ENCODE data around the gene LYPD1. TPM values are rescaled to one million over a fixed set of nuclear protein-coding genes. Genes with fewer than 3 reads are reported as not detected.

The LYPD1 gene
- total and polyA plus RNA-seq, 2 donors from 2014 or later, result 4.7 to 11.1 TPM

DNA sequence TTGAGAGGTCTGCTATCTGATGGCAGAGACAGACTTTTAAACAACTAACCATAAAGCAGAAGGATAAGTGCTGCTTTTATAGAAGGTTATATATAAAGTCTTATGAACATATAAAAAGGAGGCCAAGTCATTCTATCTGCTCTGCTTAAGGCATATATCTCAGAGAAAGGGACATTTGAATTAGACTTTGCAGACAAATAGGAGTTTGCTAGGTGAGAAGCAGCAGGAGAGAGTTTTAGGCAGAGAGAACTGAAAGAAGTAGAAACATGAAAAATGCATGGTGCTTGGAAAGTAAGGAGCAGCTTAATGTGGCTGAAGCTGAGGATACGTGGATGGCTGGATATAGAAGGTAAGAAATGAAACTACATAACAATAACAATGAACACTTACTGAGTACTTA lies 65.4 kb downstream of the LYPD1 start:
- Histone ChIP-seq H3K4me1 (ENCODE audit: control insufficient read depth in 2 of 3, insufficient read depth in 2 of 3, low read depth in 1 of 3, low read length in 3 of 3) (no peaks in the 10 kb centered on the region), H3K36me3 (ENCODE audit: control insufficient read depth in 2 of 3, insufficient read depth in 3 of 3, low read length in 3 of 3) (no peaks in the 10 kb centered on the region), H3K27me3 (ENCODE audit: control insufficient read depth, insufficient read depth, low read length) (no peaks in the 10 kb centered on the region), H3K4me3 (ENCODE audit: low read length in 3 of 3) (no peak overlapping the region), H3K9me3 (ENCODE audit: control insufficient read depth in 2 of 3, insufficient read depth in 1 of 3, low read length in 3 of 3) (no peaks in the 10 kb centered on the region), H3K27ac (ENCODE audit: low read depth in 2 of 2, low read length in 2 of 2) (no peak overlapping the region), H3K9ac (ENCODE audit: low read length in 3 of 3) (no peak overlapping the region)
- intact Hi-C loops (cut with DNase I), result no loop called here
- DNase-seq (no peak), FAIRE-seq (no peak)
- TF ChIP-seq, protein P1, sequence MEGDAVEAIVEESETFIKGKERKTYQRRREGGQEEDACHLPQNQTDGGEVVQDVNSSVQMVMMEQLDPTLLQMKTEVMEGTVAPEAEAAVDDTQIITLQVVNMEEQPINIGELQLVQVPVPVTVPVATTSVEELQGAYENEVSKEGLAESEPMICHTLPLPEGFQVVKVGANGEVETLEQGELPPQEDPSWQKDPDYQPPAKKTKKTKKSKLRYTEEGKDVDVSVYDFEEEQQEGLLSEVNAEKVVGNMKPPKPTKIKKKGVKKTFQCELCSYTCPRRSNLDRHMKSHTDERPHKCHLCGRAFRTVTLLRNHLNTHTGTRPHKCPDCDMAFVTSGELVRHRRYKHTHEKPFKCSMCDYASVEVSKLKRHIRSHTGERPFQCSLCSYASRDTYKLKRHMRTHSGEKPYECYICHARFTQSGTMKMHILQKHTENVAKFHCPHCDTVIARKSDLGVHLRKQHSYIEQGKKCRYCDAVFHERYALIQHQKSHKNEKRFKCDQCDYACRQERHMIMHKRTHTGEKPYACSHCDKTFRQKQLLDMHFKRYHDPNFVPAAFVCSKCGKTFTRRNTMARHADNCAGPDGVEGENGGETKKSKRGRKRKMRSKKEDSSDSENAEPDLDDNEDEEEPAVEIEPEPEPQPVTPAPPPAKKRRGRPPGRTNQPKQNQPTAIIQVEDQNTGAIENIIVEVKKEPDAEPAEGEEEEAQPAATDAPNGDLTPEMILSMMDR (IDR thresholded peaks at IDR 0.05; ENCODE audit: borderline replicate concordance, extremely low read depth, insufficient read depth), result no peak

DNA sequence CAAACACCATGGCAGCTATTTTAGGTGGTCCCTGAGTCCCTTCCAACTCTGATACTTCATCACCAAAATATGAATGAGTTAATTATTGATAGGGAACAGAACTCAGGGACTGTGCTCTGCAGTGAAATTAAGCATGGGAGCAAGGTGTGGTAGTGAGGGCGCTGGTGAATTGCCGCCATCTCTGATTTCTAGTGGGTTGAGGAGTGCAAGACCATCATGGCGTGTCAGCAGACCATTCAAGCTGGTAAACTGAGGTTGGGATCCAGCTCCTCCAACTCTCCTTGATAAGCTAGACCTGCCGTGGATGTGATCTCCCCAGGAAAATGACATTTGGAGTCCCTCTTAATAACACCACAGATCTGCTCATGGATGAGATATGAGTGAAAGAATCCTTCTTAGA lies 70.4 kb downstream of the LYPD1 start:
- FAIRE-seq (no peak), DNase-seq (no peak)
- intact Hi-C loops (cut with DNase I), result no loop called here

DNA sequence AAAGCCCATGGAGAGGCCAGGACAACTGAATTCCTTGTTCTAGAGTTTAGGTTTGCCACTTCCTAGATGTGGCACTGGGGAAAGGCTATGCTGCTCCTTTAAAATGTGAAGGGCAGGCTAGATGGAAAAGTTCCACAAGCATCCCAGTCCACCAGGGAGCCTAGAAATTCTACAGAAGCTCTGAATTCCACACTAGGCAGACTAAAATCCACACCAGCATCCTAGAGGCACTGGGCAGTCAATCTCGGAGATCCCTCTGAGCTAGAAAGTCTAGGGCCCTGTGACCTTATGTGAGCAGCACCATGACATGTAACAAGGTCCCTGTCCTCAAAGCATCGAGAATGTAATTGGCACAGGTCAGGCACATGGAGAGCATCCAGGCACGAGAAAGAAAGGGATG lies 71.5 kb downstream of the LYPD1 start:
- no peaks in the 10 kb centered on the region for H3K9me3 ChIP-seq (ENCODE audit: control insufficient read depth in 2 of 3, insufficient read depth in 1 of 3, low read length in 3 of 3)
- H3K27me3 ChIP-seq (ENCODE audit: control insufficient read depth, insufficient read depth, low read length), result no peaks in the 10 kb centered on the region
- no peak overlapping the region for H3K27ac ChIP-seq (ENCODE audit: low read depth in 2 of 2, low read length in 2 of 2)
- H3K4me3 ChIP-seq (ENCODE audit: low read length in 3 of 3), result no peak overlapping the region
- TF ChIP-seq, protein P1 (IDR thresholded peaks at IDR 0.05; ENCODE audit: borderline replicate concordance, extremely low read depth, insufficient read depth), result no peak
- DNase-seq (no peak), FAIRE-seq (no peak)
- no peaks in the 10 kb centered on the region for H3K36me3 ChIP-seq (ENCODE audit: control insufficient read depth in 2 of 3, insufficient read depth in 3 of 3, low read length in 3 of 3)
- H3K4me1 ChIP-seq (ENCODE audit: control insufficient read depth in 2 of 3, insufficient read depth in 2 of 3, low read depth in 1 of 3, low read length in 3 of 3), result no peaks in the 10 kb centered on the region
- no peak overlapping the region for H3K9ac ChIP-seq (ENCODE audit: low read length in 3 of 3)
- intact Hi-C loops (cut with DNase I), result no loop called here

More for the DNA sequence above, 70.4 kb downstream of the LYPD1 start:
- no peaks in the 10 kb centered on the region for H3K36me3 ChIP-seq (ENCODE audit: control insufficient read depth in 2 of 3, insufficient read depth in 3 of 3, low read length in 3 of 3)
- H3K27ac ChIP-seq (ENCODE audit: low read depth in 2 of 2, low read length in 2 of 2), result no peak overlapping the region
- H3K9me3 ChIP-seq (ENCODE audit: control insufficient read depth in 2 of 3, insufficient read depth in 1 of 3, low read length in 3 of 3), result no peaks in the 10 kb centered on the region
- TF ChIP-seq, protein P1 (IDR thresholded peaks at IDR 0.05; ENCODE audit: borderline replicate concordance, extremely low read depth, insufficient read depth), result no peak
- no peak overlapping the region for H3K4me3 ChIP-seq (ENCODE audit: low read length in 3 of 3)
- H3K9ac ChIP-seq (ENCODE audit: low read length in 3 of 3), result no peak overlapping the region
- H3K4me1 ChIP-seq (ENCODE audit: control insufficient read depth in 2 of 3, insufficient read depth in 2 of 3, low read depth in 1 of 3, low read length in 3 of 3), result no peaks in the 10 kb centered on the region
- no peaks in the 10 kb centered on the region for H3K27me3 ChIP-seq (ENCODE audit: control insufficient read depth, insufficient read depth, low read length)

DNA sequence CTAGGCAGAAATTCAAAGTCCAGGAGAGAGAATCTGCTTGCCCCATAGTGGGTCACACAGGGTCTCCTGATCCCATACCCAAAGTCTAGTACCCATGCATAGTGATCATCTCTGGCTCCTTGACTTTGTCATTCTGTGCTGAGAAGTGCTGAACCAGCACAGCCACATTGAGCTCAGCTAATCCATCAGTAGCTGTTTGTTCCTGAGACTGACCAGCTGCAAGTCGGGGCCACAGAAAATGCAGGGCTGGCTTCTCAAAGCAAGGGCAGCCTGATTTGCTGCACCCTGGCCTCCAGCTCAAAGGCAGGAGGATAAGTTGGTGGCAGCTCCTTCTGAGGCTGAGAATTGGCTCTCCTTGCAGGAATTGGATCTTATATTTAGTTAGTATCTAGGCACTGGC lies 72.2 kb downstream of the LYPD1 start:
- no peaks in the 10 kb centered on the region for H3K27me3 ChIP-seq (ENCODE audit: control insufficient read depth, insufficient read depth, low read length)
- intact Hi-C loops (cut with DNase I), result no loop called here
- no peak for FAIRE-seq

More for the DNA sequence above, 72.2 kb downstream of the LYPD1 start:
- Histone ChIP-seq H3K27ac (ENCODE audit: low read depth in 2 of 2, low read length in 2 of 2) (no peak overlapping the region), H3K36me3 (ENCODE audit: control insufficient read depth in 2 of 3, insufficient read depth in 3 of 3, low read length in 3 of 3) (no peaks in the 10 kb centered on the region), H3K4me1 (ENCODE audit: control insufficient read depth in 2 of 3, insufficient read depth in 2 of 3, low read depth in 1 of 3, low read length in 3 of 3) (no peaks in the 10 kb centered on the region), H3K4me3 (ENCODE audit: low read length in 3 of 3) (no peak overlapping the region), H3K9me3 (ENCODE audit: control insufficient read depth in 2 of 3, insufficient read depth in 1 of 3, low read length in 3 of 3) (no peaks in the 10 kb centered on the region), H3K9ac (ENCODE audit: low read length in 3 of 3) (no peak overlapping the region)
- DNase-seq, result no peak
- TF ChIP-seq, protein P1 (IDR thresholded peaks at IDR 0.05; ENCODE audit: borderline replicate concordance, extremely low read depth, insufficient read depth), result no peak

All from kidney (tissue), 14 donors.